GM18520 (cell line): ENCODE measurements around the gene NFKBIB.

ENCODE experiments used
- ATAC-seq: cut with Tn5 transposase; IDR thresholded peaks from one replicate; pipeline ENCODE4 v1.9.1; 2021; ENCODE audit not compliant: unreplicated experiment

Gene NFKBIB

GRCh38 chr19:38953677-38954076, 53.9 kb downstream of the NFKBIB start:
- no peak for ATAC-seq

GRCh38 chr19:38956264-38956663, 56.5 kb downstream of the NFKBIB start:
- no peak for ATAC-seq

GRCh38 chr19:38958301-38958700, 58.5 kb downstream of the NFKBIB start:
- ATAC-seq: no peak
